Left lung (tissue), 10 donors: ENCODE data around the gene NR1H3. TPM values are rescaled to one million over a fixed set of nuclear protein-coding genes. Genes with fewer than 3 reads are reported as not detected.

Experiments used
- ATAC-seq: fragments of 200-7000 bp; cut with Tn5 transposase; one replicate; pipeline ENCODE4 v1.9.1; 2020; ENCODE audit warnings: moderate library complexity
- DNase-seq, 4 donors: peaks; one replicate each; pipeline ENCODE4 v3.0.0-alpha.2; 2013 to 2020
- H3K27ac ChIP-seq, 2 donors: fragments of 200-600 bp; sonication (generic) in 1 of 2; one replicate each; pipeline versions ENCODE4 v1.5.0 to v1.8.0; 2020 to 2021
- H3K27me3 ChIP-seq, 2 donors: fragments of 200-600 bp; sonication (generic) in 1 of 2; one replicate each; pipeline versions ENCODE4 v1.5.0 to v1.8.0; 2020 to 2021
- H3K36me3 ChIP-seq, 2 donors: fragments of 200-600 bp; sonication (generic) in 1 of 2; one replicate each; pipeline versions ENCODE4 v1.5.0 to v1.8.0; 2020 to 2021
- H3K4me1 ChIP-seq, 2 donors: fragments of 200-600 bp; one replicate each; pipeline ENCODE4 v1.8.0; 2021
- H3K4me3 ChIP-seq, 2 donors: fragments of 200-600 bp; sonication (generic) in 1 of 2; one replicate each; pipeline versions ENCODE4 v1.5.0 to v1.8.0; 2020 to 2021; ENCODE audit warnings: mild to moderate bottlenecking in 1 of 2
- H3K9me3 ChIP-seq, 2 donors: fragments of 200-600 bp; sonication (generic) in 1 of 2; one replicate each; pipeline versions ENCODE4 v1.5.0 to v1.8.0; 2020 to 2021
- intact Hi-C, 2 donors: fragments of 100-400 bp; cut with DNase I; formaldehyde crosslinking; loops; one replicate each; pipeline versions ENCODE4 v1.11.2 to v1.14.2; 2022
- polyA plus RNA-seq, 6 donors: library from polyadenylated mRNA; unstranded; fragments of 120-200 nt; gene quantifications; one replicate each; pipeline ENCODE4 v1.2.1, GENCODE V29; 2013; ENCODE audit not compliant: insufficient read length in 6 of 6
- total RNA-seq, 2 donors: library from RNA; stranded (reverse); fragmentation: NEBNext Ultra II Directional; extraction: Animal tissue kit (Norgen Biotek cat#: 25700); gene quantifications; one replicate each; pipeline ENCODE4 v1.2.1, GENCODE V29; 2021
- TF ChIP-seq, protein P1 (sequence below), 2 donors: fragments of 200-600 bp; sonication (generic) in 1 of 2; IDR thresholded peaks; one replicate each; pipeline versions ENCODE4 v1.5.0 to v1.8.0; 2021; ENCODE audit warnings: antibody characterized with exemption in 2 of 2
- donor health status: DM: no; HTN: yes; CAD: no.
- donor health status: DM: no; HTN: no; CAD: no.

The NR1H3 gene
- total and polyA plus RNA-seq, 8 donors: 39.7 to 66.9 (median 52.0) TPM

DNA sequence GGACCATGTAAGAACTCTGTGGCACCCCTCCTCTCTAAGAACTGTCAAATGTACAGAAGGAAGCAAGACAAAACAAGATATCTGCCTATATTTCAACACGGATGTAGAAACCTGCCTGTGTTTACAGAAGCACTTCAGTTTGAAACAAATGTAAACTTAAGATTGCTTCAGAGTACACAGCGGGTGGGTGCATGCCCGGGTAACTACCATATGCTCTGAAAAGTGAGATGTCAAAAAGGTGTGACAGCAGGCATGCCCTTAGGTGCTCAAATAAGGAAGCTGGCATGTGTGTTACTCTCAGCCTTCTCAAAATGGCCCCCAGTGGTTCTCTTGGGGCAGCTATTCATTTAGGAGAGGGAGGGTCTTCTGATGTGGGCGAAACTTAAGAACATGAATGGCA lies 14.3 kb upstream of the NR1H3 start:
- Histone ChIP-seq H3K4me3 (no peak overlapping the region), H3K4me1 (peaks cover 20 to 55% of the 10 kb centered on the region in 2 donors), H3K27ac (peak overlapping the region; percentile 33 to 47), H3K9me3 (no peaks in the 10 kb centered on the region), H3K36me3 (peaks cover 0 to 70% of the 10 kb centered on the region in 2 donors), H3K27me3 (no peaks in the 10 kb centered on the region)
- peak; percentile 70 for ATAC-seq
- intact Hi-C loops: no loop called here
- DNase-seq: no peak
- TF ChIP-seq, protein P1, sequence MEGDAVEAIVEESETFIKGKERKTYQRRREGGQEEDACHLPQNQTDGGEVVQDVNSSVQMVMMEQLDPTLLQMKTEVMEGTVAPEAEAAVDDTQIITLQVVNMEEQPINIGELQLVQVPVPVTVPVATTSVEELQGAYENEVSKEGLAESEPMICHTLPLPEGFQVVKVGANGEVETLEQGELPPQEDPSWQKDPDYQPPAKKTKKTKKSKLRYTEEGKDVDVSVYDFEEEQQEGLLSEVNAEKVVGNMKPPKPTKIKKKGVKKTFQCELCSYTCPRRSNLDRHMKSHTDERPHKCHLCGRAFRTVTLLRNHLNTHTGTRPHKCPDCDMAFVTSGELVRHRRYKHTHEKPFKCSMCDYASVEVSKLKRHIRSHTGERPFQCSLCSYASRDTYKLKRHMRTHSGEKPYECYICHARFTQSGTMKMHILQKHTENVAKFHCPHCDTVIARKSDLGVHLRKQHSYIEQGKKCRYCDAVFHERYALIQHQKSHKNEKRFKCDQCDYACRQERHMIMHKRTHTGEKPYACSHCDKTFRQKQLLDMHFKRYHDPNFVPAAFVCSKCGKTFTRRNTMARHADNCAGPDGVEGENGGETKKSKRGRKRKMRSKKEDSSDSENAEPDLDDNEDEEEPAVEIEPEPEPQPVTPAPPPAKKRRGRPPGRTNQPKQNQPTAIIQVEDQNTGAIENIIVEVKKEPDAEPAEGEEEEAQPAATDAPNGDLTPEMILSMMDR (IDR thresholded peaks at IDR 0.05): no peak

DNA sequence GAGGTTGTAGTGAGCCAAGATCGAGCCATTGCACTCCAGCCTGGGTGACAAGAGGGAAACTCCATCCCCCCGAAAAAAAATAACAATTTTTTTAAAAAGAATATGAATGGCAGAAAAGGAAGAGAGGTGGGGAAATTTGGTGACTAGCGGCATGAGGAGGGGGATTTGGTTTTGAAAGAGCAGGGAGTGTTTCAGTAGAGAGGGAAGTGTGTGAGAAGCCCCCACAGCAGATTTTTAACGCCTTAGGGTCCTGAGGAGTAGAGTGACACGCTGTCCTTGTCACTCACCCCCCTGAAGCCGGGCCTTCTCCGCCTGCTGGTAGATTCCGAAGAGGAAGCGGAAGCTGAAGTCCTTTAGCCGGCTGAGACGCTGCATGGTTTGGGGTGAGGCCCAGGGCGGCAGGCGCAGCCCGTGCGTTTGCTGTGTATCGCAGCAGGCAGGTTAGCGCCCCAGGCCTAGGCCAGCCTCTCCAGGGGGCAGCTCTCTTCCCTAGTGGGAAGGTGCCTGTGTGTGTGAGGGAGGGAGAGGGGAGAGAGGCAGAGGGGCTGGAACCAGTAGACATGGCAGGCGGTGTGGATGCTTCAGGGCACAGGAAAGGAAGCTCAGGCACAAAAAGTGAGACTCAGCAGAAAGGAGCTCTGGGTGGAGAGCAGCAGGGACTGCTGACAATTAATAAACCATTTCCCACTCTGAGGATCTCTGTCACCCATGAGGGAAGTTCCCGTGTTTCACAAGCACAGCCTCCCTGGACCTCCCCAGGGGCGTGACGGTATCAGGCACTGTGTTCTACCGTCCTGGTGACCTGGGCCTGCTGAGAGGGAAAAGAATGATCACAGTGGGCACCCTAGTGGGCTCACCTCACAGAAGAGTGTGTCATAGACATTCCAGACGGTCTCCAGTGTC lies 13.1 kb upstream of the NR1H3 start:
- intact Hi-C loops: no loop called here
- Histone ChIP-seq H3K27me3 (no peaks in the 10 kb centered on the region), H3K27ac (peak overlapping the region; percentile 1 to 71), H3K4me1 (peaks cover 23 to 61% of the 10 kb centered on the region in 2 donors), H3K4me3 (no peak overlapping the region), H3K9me3 (no peaks in the 10 kb centered on the region), H3K36me3 (peaks cover 0 to 58% of the 10 kb centered on the region in 2 donors)
- ATAC-seq: peak; percentile 10
- DNase-seq: peak in 2 of 4 donors; percentile 60 to 80
- TF ChIP-seq, protein P1 (IDR thresholded peaks at IDR 0.05): no peak

DNA sequence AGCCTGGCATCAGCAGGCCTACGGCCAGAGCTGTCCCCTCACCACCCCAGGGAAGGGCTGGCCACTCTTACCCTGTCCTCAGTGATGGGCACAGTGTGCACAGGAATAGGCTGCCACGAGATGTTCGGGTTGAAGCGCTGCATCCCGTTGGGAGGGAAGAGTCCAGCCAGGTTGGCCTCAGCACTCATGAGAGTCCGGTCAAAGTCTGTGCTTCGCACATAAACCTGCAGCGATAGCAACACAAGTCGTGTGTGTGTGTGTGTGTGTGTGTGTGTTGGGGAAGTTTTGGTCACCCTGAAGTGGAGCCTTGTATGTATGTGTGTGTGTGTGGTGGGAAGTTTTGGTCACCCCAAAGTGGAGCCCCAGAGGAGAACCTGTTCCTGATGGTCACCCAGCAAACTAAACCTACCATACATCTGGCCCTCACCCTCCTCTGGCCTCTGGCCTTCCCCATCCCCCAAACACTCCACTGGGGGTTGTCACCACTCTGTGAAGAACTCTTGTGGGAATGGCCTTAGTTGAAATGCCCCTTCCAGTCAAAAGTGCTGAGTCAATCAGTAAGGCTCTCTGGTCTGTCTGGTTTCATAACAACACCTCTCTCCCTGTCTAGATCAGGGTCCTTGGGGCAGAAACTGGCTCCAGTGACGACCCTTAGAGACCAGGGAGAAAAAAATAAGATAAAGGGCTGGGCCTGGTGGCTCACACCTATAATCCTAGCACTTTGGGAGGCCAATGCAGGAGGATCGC lies 12.0 kb upstream of the NR1H3 start:
- peaks cover 0 to 47% of the 10 kb centered on the region in 2 donors for H3K36me3 ChIP-seq
- TF ChIP-seq, protein P1 (IDR thresholded peaks at IDR 0.05): no peak
- peaks cover 23 to 67% of the 10 kb centered on the region in 2 donors for H3K4me1 ChIP-seq
- intact Hi-C loops: no loop called here
- ATAC-seq: no peak
- H3K27me3 ChIP-seq: no peaks in the 10 kb centered on the region
- H3K9me3 ChIP-seq: no peaks in the 10 kb centered on the region
- H3K27ac ChIP-seq: peak overlapping the region in 1 of 2 donors; percentile 71
- DNase-seq: no peak
- H3K4me3 ChIP-seq: no peak overlapping the region

DNA sequence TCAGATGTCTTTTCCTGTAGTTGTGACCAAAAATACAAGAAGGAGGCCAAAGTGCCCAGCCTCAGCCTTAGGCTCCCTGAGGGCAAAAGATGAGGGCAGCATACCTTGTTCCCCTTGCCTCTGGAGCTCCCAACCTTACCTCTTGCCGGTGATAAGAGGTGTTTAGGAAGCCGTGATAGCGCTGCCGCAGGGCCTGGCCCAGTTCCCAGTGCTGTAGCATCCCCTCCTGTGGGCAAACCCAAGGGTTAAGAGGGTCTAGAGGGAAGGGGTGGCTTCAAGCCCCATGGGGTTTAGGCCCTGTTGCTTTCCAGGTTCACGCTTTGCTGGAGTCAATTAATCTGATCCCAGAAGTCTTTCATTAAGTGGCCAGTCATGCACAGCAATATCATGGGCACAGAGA lies 10.3 kb upstream of the NR1H3 start:
- H3K36me3 ChIP-seq: peaks cover 0 to 30% of the 10 kb centered on the region in 2 donors
- no peak overlapping the region for H3K27ac ChIP-seq
- H3K9me3 ChIP-seq: no peaks in the 10 kb centered on the region
- H3K4me1 ChIP-seq: peaks cover 23 to 62% of the 10 kb centered on the region in 2 donors
- intact Hi-C loops: no loop called here
- no peaks in the 10 kb centered on the region for H3K27me3 ChIP-seq
- H3K4me3 ChIP-seq: peak overlapping the region in 1 of 2 donors; percentile 72
- TF ChIP-seq, protein P1 (IDR thresholded peaks at IDR 0.05): no peak
- ATAC-seq (no peak), DNase-seq (no peak)

DNA sequence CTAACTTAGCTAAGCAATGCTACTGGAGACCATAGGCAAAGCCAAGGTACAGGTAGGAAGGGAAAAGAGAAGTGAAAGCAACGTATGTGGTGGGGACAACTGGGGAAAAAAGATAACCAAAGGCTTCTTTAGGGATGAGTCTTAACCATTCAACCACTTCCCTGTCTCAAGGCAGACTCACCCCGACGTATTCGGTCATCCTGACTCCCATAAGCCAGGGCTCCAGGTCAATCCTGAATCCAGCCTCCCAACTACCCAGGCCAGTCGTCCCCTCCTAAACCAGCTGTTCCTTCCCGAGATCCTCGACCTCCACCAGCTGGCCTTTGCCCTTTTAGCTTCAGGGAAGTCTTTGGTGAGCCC lies 9.5 kb upstream of the NR1H3 start:
- ATAC-seq: peak; percentile 40
- H3K27ac ChIP-seq: peak overlapping the region; percentile 78 to 86
- H3K36me3 ChIP-seq: peaks cover 0 to 22% of the 10 kb centered on the region in 2 donors
- H3K4me3 ChIP-seq: peak overlapping the region; percentile 57 to 72
- H3K27me3 ChIP-seq: no peaks in the 10 kb centered on the region
- intact Hi-C loops: no loop called here
- TF ChIP-seq, protein P1 (IDR thresholded peaks at IDR 0.05): no peak
- peaks cover 17 to 56% of the 10 kb centered on the region in 2 donors for H3K4me1 ChIP-seq
- no peak for DNase-seq
- H3K9me3 ChIP-seq: no peaks in the 10 kb centered on the region
